NCI-H1105 (cell line): ENCODE measurements around the gene DNA2.
"Not testable (repeated sequence)": the region's sequence is repeated elsewhere in the genome, so short reads cannot be mapped to it uniquely, and the experiment has no call there.

ENCODE experiments used
- DNase-seq: peaks from one replicate; lab custom pipeline; 2025; lab: John Stamatoyannopoulos, UW

DNA2 gene

DNA sequence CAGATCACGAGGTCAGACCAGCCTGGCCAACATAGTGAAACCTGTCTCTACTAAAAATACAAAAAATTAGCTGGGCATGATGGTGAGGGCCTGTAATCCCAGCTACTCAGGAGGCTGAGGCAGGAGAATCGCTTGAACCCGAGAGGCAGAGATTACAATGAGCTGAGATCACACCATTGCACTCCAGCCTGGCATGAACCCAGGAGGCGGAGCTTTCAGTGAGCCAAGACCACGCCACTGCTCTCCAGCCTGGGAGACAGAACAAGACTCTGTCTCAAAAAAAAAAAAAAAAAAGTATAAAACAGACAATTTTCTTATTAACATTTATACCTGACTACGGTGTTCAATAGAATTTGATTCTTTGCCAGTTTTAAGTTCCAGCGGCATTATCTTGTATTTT lies 22.1 kb downstream of the DNA2 start:
- DNase-seq = not testable (repeated sequence)

DNA sequence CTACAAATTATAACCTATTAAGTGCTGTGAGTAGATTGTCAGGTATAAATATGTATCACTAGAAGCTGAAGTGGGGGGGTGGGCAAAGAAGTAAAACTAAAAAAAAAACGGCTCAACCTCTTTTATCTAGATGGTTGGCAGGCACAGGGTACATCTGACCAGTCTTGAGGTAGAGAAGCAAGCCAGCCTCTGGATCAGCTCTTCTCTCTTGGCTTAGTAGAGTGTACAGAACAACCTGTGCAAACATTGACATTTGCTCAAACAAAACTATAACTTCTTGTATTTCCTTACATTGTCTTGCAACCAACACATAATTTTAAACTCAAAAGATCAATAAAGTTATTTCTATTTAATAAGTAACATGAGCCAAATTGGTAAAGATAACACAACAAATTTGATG lies 25.6 kb downstream of the DNA2 start:
- no peak for DNase-seq

DNA sequence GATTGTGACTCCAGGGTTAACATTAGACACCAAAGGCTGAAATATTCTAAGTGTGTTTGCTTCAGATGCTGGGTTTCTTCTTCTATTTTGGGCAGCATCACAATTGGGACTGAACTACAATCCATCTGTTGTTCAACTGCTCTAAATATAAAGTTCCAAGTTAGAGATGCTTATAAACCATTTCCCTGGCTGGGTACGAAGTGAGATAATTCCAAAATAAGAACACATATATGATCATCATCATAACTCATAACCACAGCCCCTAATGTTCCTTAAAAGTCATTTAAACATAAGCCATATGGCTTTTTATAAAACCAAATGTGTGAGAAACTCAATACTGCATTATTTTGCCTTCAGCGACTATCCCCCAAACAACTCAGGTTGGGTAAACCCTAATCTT lies 28.8 kb downstream of the DNA2 start:
- no peak for DNase-seq

DNA sequence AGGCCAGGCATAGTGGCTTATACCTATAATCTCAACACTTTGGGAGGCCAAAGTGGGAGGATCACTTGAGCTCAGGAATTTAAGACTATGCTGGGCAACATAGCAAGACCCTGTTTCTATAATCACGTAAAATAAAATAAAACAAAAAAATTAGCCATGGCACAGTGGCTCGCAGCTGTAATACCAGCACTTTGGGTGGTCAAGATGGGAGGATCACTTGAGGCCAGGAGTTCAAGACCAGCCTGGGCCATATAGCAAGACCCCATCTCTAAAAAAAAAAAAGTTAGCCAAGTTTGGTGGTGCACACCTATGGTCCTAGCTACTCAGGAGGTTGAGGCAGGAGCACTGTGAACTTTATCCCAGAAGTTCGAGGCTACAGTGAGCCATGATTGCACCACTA lies 30.9 kb downstream of the DNA2 start:
- DNase-seq = no peak

DNA sequence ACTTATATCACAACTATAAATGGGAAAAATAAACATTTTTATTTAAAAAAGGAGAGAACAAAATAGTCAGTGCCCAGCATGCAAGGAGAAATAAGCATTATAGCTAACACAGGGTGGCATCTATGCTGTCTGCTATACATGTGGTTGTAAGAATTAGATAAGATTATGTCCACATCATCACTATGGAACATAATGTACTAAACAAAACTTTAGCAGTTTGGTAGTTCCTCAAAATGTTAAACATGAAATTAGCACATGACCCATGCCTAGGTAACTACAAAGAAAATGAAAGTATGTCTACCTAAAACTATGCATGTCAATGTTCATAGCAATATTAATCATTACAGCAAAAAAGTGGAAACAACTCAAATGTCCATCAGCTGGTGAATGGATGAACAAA lies 36.0 kb downstream of the DNA2 start:
- DNase-seq = no peak

DNA sequence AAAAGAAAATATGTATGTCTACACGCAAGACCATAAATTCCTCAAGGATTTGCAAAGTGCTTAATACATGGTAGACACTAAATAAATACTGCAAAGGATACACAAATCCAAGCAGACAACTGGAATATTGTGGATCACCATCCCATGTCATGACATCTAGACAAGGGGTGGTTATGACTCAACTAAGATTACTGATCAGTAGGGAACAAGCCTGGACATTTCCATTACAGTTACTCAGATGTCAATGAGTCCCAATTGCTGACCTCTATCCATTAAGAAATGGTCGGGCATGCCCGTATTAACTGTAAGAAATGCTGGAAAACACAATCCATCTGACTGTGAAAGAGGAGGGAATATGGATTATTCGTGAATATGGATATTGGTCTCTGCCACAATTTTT lies 37.1 kb downstream of the DNA2 start:
- no peak for DNase-seq

DNA sequence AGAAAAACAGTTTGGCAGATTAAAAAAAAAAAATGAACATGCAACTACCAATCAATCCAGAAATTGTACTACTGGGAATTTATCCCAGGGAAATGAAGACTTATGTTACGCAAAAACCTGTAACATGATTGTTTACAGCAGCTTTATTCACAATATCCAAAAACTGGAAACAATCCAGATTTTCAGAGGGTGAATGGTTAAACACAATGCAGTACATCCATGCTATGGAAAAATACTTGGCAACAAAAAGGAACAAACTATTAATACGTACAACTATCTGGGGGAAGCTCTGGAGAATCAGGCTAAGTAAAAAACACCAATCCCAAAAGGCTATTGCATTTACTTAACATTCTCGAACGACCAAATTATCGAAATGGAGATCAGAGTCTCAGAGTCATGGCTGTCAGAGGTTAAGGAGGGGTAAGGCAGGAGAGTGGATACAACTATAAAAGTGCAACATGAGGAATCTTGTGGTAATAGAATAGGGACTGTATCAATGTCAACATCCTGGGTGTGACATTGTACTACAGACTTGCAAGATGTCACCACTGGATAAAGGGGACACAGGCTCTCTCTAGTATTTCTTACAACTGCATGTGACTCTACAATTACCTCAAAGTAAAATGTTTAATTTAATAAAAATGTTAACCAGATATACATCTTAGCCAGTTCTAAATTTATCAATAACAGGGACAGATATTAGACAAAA lies 43.2 kb downstream of the DNA2 start:
- DNase-seq = no peak

DNA sequence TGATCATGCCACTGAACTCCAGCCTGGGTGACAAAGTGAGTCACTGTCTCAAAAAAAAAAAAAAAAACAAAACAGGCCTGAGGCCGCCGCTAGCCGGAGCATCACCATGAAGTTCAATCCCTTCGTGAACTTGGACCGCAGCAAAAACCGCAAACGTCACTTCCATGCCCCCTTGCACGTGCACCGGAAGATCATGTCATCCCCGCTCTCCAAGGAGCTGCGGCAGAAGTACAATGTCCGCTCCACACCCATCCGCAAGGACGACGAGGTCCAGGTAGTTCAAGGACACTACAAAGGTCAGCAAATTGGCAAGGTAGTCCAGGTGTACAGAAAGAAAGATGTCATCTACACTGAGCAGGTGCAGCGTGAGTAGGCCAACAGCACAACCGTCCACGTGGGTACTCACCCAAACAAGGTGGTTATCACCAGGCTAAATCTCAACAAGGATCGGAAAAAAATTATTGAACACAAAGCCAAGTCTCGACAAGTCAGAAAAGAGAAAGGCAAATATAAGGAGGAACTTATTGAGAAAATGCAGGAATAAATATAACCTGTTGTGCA lies 47.2 kb downstream of the DNA2 start:
- no peak for DNase-seq

DNA sequence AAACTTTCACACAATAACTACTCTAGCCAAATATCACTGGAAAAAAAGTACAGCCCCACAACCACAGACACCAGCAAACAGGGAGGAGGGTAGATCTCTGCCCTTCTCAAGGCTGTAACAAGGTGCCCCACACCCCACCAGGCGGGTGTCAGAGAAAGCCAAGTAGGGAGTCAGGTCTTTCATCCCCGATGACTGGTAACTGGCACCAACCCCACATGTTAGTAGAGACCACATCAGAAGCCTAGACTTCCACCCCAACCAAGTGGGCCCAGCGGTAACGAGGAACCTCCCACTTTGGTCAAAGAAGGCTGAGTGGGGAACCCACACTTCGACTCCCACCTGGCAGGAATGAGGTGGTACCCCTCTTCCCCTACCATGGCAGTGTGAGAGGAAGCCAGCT lies 48.3 kb downstream of the DNA2 start:
- DNase-seq = no peak

DNA sequence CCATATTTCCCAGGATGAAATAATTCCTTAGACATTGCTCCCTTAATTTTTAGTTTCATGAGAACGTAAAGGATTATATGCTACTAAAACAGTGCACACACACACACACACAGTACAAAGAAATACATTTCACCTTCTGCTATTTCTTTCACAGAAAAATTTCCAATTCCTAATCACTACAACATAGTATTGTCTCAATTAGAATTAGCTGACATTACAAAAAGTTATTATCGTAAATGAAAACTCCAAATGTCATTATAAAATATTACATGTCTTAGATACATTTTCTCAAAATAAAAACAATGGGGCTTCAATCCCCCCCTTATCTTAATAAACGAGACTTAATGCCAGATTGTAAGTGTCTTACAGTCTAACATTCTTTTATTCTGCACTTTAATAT lies 52.4 kb downstream of the DNA2 start:
- DNase-seq = no peak

DNA sequence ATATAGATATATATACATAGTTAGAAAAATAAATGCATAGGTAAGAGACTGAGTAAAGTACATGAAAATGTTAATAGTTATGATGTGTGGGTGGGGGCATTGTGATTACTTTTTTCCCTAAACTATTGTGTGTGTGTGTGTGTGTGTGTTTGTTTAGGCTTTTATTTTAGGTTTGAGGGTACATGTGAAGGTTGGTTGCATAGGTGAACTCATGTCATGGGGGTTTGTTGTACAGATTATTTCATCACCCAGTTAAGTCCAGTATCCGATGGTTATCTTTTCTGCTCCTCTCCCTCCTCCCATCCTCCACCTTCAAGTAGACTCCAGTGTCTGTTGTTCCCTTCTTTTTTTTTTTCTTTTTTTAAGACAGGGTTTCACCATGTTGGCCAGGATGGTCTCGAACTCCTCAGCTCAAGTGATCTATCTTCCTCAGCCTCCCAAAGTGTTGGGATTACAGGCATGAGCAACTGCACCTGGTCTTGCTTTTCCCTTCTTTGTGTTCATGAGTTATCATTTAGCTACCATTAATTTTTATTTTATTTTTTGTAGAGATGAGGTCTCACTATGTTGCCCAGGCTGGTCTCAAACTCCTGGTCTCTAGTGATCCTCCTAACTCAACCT lies 62.8 kb downstream of the DNA2 start:
- no peak for DNase-seq

DNA sequence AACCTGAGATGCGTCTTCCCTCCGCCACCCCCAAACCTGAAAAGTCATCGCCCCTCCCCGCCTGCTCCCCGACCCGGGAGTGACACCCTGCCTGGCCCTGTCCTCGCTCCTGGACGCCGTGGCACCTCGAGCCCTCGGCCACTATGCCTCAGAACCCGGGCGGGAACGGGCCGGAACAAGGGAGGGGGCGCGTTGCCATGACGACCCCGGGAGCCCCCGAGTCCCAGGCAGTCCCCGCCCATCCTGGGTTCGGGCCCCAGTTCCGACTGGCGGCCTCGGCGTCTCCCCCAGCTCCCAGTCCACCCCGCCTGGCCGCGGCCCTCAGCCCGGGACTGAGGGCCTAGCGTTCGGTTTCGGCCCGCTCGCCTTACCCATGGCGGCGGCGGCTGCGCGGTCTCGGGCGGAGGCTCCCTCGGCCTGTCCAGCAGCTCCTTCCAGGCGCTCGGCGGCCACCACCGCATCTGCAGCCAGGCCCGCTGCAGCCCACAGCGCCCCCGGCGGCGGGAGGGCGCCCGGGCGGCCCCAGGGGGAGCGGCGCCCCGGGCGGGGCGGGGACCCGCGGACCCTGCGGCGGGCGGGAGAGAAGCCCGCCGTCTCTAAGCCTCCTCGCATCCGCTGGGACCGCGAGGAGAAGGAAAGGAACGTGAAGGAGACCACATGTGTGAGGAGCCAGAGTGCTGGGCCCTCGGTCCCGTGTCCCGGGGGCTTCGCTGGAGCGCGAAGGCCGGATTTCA lies 64.8 kb downstream of the DNA2 start, which contains the start of gene RUFY2:
RUFY2 (minus strand) TSS at position 463 of the 734 bp plus-strand sequence; CDS start at position 375, 88 bp downstream.
- DNase-seq = peak; percentile 58

DNA sequence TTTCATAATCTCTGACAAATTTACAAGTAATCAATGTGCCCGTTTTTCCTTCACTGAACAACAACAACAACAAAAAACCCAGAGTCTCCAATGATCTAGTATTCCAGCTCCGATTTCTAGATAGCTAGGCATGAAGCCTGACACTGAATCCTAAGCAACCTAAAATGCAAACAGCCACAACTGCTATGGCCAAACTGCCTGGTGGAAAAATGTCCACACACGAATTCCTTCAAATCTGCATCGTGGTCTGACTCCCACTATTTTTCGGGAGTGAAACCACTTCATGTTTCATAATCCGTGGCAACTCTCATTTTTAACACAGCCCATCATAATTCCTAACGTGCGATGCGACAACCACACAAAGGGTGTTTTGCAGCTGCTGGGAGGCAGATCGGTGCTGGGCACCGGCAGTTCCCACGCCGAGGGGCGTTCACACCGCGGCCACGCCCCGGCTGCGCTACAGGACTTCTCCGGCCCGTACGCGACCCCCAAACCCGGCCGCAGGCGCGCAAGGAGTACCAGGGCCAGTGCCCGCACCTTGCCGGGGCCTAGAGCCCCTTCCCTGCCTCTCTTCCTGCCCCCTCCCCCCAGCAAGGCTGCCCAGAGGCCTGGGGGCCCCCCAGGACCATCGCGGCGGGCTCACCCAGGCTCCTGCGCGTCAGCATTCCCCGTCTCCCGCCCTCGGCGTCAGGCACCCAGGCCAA lies 65.5 kb downstream of the DNA2 start:
- DNase-seq = peak; percentile 58

DNA sequence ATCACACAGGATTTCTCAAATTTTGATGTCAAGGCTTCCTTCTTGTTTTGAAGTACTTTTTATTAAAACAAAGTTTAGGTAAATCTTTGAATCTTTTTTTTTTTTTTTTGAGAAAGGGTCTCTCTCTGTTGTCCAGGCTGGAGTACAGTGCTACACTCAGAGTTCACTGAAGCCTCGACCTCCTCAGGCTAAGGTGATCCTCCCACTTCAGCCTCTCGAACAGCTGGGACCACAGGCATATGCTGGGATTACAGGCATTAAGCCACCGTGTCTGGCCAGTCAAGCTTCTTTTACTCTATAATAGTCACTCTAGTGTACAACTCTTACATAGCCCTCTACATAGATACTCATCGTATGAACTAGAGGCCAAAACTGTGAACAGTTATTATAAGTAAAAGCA lies 68.1 kb downstream of the DNA2 start:
- no peak for DNase-seq

DNA sequence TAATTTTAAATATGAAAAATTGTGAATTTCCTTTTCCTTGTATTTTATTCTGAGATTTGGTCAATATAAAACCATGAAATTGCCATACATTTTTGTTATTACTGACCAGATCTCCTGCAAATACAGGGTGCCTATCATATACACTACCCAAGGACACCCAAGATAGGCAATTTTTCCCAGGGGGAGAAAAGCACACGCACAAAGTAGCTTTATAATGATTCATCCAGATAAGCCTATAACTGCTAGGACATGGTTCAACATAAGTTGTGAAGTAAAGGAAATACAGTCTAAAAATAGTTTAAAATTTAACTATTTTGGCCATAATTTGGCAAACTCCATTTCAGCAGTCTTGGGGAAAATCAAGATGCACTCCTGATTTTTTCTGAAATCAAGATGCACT lies 69.5 kb downstream of the DNA2 start:
- DNase-seq = no peak

DNA sequence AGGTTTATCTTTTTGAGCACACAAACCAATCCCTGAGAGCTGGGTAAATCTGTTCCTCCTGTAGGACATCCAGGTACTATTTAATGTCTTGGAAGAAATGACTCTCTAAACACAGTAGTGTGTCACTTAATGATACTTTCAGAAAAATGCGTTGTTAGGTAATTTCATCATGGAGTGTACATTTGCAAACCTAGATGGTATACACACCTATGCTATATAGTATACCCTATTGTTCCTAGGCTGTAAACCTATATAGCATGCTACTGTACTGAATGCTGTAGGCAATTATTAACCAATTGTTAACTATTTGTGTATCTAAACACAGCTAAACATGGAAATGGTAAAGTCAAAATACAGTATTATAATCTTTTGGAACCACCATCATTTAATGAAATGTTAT lies 74.8 kb downstream of the DNA2 start:
- DNase-seq = no peak

DNA sequence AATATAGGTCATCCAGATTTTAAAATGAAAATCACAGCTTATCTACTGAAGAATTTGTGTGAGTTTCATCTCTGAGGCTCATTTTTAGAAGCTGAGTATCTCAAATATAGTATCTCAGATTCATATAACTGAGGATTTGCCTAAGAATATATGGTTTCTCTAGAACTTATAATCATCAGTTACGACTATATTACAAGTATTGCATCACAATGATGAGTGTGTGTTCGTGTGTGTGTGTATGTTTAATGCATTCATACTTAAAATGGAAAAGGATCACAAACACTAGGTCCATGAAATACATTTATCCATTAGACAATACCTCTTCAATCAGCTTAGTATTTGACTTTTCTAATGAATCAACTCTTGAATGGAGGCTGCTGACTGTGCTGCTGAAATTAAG lies 86.0 kb downstream of the DNA2 start:
- no peak for DNase-seq

DNA sequence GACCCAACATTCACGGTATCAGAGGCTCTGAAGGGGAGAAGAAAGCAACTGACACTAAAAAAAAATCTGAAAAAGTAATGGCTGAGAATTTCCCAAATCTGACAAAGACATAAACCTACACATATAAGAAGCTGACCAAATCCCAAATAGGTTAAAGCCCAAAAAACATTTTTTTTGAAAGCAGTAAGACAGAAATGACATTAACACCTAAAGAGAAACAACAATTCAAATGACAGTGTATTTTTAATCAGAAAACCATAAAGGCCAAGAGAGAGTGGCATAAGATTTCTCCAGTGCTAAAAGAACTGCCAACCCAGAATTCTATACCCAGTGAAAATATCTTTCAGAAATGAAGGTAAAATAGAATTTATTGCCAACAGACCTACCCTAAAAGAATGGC lies 100.2 kb downstream of the DNA2 start:
- no peak for DNase-seq

DNA sequence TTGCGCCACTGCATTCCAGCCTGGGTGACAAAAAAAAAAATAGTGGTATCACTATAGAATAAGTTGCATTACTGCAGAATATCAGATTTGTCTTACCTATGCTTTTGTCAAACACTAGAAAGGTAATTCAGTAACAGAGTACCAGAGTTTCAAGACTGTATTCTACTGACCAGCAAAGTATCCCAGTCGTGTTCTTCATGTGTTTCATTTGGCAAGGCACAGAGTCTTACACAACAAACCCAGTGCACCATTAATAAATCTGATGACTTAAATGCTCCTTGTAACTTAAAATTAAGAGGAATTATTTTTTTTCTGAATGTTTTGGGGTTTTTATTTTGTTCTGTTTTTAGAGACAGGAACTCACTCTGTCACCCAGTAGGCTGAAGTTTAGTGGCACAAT lies 104.7 kb downstream of the DNA2 start:
- no peak for DNase-seq

DNA sequence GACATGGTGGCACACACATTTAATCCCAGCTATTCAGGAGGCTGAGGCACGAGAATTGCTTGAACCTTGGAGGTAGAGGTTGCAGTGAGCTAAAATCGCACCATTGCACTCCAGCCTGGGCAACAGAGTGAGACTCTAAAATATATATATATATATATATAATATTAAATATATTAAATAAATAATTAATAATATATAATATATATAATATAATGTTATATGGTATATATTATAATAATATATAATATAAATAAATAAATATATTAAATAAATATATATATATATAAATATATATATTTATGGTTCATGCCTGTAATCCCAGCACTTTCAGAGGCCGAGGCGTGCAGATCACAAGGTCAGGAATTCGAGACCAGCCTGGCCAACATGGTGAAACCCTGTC lies 105.2 kb downstream of the DNA2 start:
- DNase-seq = no peak

DNA sequence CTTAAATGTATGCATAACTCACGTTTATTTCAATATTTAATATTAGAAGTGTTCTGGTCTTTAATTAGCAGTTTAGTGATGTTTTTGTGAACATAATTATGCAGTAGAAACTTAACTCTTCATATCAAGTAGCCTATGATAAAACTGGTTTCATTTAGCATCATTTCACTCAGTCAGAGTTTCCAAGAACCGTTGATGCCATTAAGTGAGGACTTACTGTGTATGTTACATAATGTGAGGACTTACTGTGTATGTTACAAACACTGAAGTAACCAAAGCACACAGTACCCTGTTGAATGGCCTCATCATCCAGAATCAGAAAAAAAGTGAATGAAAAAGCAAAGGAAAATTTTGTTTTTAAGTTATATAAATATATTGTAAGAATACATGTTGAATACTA lies 106.2 kb downstream of the DNA2 start:
- DNase-seq = no peak

DNA sequence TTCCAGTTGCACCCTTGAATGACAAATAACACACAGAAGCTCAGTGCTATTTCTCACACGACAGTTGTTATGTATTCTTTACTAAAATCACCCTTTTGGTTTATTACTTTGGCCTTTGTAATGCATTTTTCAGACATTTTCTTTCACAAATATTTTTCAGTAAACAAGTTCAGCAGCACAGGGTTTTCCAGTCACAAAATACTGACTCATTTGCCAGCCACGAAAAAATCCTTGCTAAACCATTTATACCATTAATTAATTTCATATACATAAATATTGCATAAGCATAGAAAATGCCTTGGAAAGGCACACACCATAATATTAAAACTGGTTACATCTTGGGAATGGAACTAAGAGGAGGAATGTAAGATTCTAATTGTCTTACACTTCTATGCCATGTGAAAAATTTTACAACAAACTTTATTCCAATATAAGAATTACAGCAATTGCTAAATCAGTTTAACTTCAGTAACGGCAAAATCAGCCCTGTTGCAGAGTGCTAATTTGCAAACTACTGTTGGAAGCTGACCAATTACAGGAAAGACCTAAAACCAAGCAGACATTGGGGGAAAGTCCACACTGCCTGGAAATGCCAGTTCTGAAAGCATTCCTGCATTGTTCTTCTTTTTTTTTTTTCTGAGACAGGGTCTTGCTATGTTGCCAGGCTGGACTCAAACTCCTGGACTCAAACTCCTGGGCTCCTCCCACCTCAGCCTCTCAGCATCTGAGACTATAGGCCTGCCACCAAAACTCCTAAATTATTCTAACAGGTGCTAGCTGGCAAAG lies 107.5 kb downstream of the DNA2 start:
- DNase-seq = no peak
